ENCODE results near the gene DOCK2. TPM values are rescaled to one million over a fixed set of nuclear protein-coding genes. Genes with fewer than 3 reads are reported as not detected.

Gene DOCK2
- total RNA-seq, 4 donors from 2014 or later = 2.0 to 17.4 (median 7.5) TPM

- DNase-seq = no peak
- TF ChIP-seq CTCF (IDR thresholded peaks at IDR 0.05) (no peak), POLR2A (IDR thresholded peaks at IDR 0.05) (no peak)
- H3K4me3 ChIP-seq = no peak overlapping the region
- no peaks in the 10 kb centered on the region for H3K27me3 ChIP-seq
- H3K27ac ChIP-seq = no peak overlapping the region
- H3K9me3 ChIP-seq = no peaks in the 10 kb centered on the region
- H3K36me3 ChIP-seq = no peaks in the 10 kb centered on the region
- no peaks in the 10 kb centered on the region for H3K4me1 ChIP-seq
- intact Hi-C loops (cut with DNase I; ENCODE audit: low total_unique reads) = no loop called here
Observed at GRCh38 chr5:169889572-169889971, 252.5 kb downstream of the DOCK2 start.

DNA sequence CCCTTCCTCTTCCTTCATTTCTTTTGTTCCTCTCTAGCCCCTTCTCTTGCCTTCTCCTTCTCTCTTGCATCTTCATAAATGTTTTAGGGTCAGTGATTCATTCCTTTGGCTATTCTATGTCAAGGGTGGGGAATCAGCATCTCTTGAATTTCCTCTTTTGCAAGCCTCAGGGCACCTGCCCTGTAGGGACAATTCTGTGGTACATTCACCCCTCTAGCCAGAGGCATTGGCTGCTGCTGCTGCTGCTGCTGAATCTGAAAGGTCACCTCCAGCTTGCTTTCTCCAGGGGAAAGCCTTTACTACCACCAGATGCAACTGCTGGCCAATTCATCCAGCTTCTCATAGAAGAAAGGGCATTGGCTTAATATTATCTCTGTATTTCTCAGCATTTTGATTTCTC lies 255.9 kb downstream of the DOCK2 start:
- no peak for TF ChIP-seq POLR2A (IDR thresholded peaks at IDR 0.05)
- TF ChIP-seq CTCF (IDR thresholded peaks at IDR 0.05) = no peak
- no peak for DNase-seq
- intact Hi-C loops (cut with DNase I; ENCODE audit: low total_unique reads) = no loop called here
- Histone ChIP-seq H3K9me3 (no peaks in the 10 kb centered on the region), H3K4me3 (no peak overlapping the region), H3K27ac (no peak overlapping the region), H3K27me3 (no peaks in the 10 kb centered on the region), H3K36me3 (no peaks in the 10 kb centered on the region), H3K4me1 (no peaks in the 10 kb centered on the region)

DNA sequence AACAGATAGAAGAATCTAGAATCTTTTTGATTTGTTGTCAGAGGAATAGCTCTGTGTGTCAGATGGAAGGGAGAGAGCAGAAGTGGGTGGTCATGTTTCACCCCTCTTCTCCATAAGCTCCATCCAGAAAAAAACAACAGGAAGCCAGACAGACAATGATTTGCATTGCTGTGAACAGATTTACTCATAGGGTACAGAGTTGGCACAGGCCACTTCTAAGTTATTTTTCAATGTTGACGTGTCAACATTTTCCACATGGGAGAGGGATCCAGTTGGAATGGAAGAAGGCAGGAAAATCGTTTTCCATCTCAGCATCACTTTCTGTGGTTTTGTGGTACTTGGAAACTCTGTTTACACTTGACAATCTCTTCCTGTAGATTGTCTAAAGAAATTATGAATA lies 256.5 kb downstream of the DOCK2 start:
- no peaks in the 10 kb centered on the region for H3K4me1 ChIP-seq
- TF ChIP-seq POLR2A (IDR thresholded peaks at IDR 0.05) = no peak
- no peak for TF ChIP-seq CTCF (IDR thresholded peaks at IDR 0.05)
- no peaks in the 10 kb centered on the region for H3K36me3 ChIP-seq
- no peak for DNase-seq
- H3K9me3 ChIP-seq = no peaks in the 10 kb centered on the region
- H3K4me3 ChIP-seq = no peak overlapping the region
- no peak overlapping the region for H3K27ac ChIP-seq
- H3K27me3 ChIP-seq = no peaks in the 10 kb centered on the region
- intact Hi-C loops (cut with DNase I; ENCODE audit: low total_unique reads) = no loop called here

GRCh38 chr5:169895926-169896325 lies 258.9 kb downstream of the DOCK2 start:
- H3K36me3 ChIP-seq = no peaks in the 10 kb centered on the region
- intact Hi-C loops (cut with DNase I; ENCODE audit: low total_unique reads) = no loop called here
- H3K27ac ChIP-seq = no peak overlapping the region
- no peaks in the 10 kb centered on the region for H3K27me3 ChIP-seq
- no peaks in the 10 kb centered on the region for H3K4me1 ChIP-seq
- no peak overlapping the region for H3K4me3 ChIP-seq
- DNase-seq = no peak
- H3K9me3 ChIP-seq = no peaks in the 10 kb centered on the region
- TF ChIP-seq CTCF (IDR thresholded peaks at IDR 0.05) (no peak), POLR2A (IDR thresholded peaks at IDR 0.05) (no peak)

- Histone ChIP-seq H3K36me3 (no peaks in the 10 kb centered on the region), H3K27me3 (no peaks in the 10 kb centered on the region), H3K27ac (no peak overlapping the region), H3K4me3 (no peak overlapping the region), H3K4me1 (no peaks in the 10 kb centered on the region), H3K9me3 (no peaks in the 10 kb centered on the region)
- no peak for TF ChIP-seq CTCF (IDR thresholded peaks at IDR 0.05)
- no peak for TF ChIP-seq POLR2A (IDR thresholded peaks at IDR 0.05)
- no peak for DNase-seq
- intact Hi-C loops (cut with DNase I; ENCODE audit: low total_unique reads) = no loop called here
Observed at GRCh38 chr5:169897481-169897880, 260.4 kb downstream of the DOCK2 start.

Measured in uterus (tissue), 4 donors.